Smooth muscle cell (in vitro differentiated cells): ENCODE results near the gene TIMM22. TPM values are rescaled to one million over a fixed set of nuclear protein-coding genes. Genes with fewer than 3 reads are reported as not detected.

Experiments used
- DNase-seq: peaks from one replicate; lab custom pipeline; 2025; ENCODE audit not compliant: unreplicated experiment; lab: John Stamatoyannopoulos, UW
- H2AFZ ChIP-seq: fragments of 200-600 bp; sonication (generic); 2 replicates; pipeline ENCODE4 v1.6.0; 2016; ENCODE audit warnings: antibody characterized with exemption, low read depth, mild to moderate bottlenecking
- H3F3A ChIP-seq: fragments of 200-600 bp; sonication (generic); 2 replicates; pipeline ENCODE4 v1.6.0; 2017; ENCODE audit warnings: antibody characterized with exemption, low read depth
- H3K27ac ChIP-seq: fragments of 200-600 bp; sonication (generic); 2 replicates; pipeline ENCODE4 v1.5.1; 2016; ENCODE audit warnings: low read depth, mild to moderate bottlenecking
- H3K27me3 ChIP-seq: fragments of 200-600 bp; sonication (generic); 2 replicates; pipeline ENCODE4 v1.6.1; 2016; ENCODE audit warnings: low read depth, mild to moderate bottlenecking
- H3K36me3 ChIP-seq: fragments of 200-600 bp; sonication (generic); 2 replicates; pipeline ENCODE4 v1.5.1; 2016; ENCODE audit warnings: low read depth
- H3K4me1 ChIP-seq: fragments of 200-600 bp; sonication (generic); 2 replicates; pipeline ENCODE4 v1.5.1; 2016; ENCODE audit warnings: low read depth
- H3K4me2 ChIP-seq: fragments of 200-600 bp; sonication (generic); 2 replicates; pipeline ENCODE4 v1.6.0; 2016; ENCODE audit warnings: mild to moderate bottlenecking
- H3K4me3 ChIP-seq: fragments of 200-600 bp; sonication (generic); 2 replicates; pipeline ENCODE4 v1.5.1; 2016; ENCODE audit warnings: mild to moderate bottlenecking
- H3K79me2 ChIP-seq: fragments of 200-600 bp; sonication (generic); 2 replicates; pipeline ENCODE4 v1.6.0; 2016; ENCODE audit warnings: low read depth, mild to moderate bottlenecking
- H3K9ac ChIP-seq: fragments of 200-600 bp; sonication (generic); 2 replicates; pipeline ENCODE4 v1.6.0; 2016; ENCODE audit warnings: low read depth
- H3K9me3 ChIP-seq: fragments of 200-600 bp; sonication (generic); replicated peaks from 2 replicates; pipeline ENCODE4 v1.5.1; 2016; ENCODE audit warnings: low read depth
- H4K20me1 ChIP-seq: fragments of 200-600 bp; sonication (generic); 2 replicates; pipeline ENCODE4 v1.6.0; 2016; ENCODE audit warnings: low read depth
- WGBS: methylation state at CpG from one replicate; pipeline ENCODE4 v1.1.7; 2016; ENCODE audit warnings: low lambda C conversion rate; 5-methylcytosine and 5-hydroxymethylcytosine counted together
- polyA plus RNA-seq: library from polyadenylated mRNA; unstranded; fragments of >200 nt; fragmentation: Nextera tagmentation; extraction: Ambion mirVana; gene quantifications from 2 replicates; pipeline ENCODE4 v1.2.1, GENCODE V29; 2016
- total RNA-seq: library from RNA; depleted of rRNA; stranded (reverse); fragments of >200 nt; gene quantifications from 2 replicates; pipeline ENCODE4 v1.2.3, GENCODE V29; 2014
- TF ChIP-seq, protein P1 (sequence below): fragments of 200-600 bp; sonication (generic); IDR thresholded peaks from 2 replicates; pipeline ENCODE4 v1.5.1; 2017; ENCODE audit warnings: borderline replicate concordance, mild to moderate bottlenecking, antibody characterized with exemption; ENCODE audit not compliant: insufficient read depth, poor library complexity, severe bottlenecking

TIMM22 gene
- total and polyA plus RNA-seq, 2 experiments from 2014 or later: 13.7 to 24.0 TPM

DNA sequence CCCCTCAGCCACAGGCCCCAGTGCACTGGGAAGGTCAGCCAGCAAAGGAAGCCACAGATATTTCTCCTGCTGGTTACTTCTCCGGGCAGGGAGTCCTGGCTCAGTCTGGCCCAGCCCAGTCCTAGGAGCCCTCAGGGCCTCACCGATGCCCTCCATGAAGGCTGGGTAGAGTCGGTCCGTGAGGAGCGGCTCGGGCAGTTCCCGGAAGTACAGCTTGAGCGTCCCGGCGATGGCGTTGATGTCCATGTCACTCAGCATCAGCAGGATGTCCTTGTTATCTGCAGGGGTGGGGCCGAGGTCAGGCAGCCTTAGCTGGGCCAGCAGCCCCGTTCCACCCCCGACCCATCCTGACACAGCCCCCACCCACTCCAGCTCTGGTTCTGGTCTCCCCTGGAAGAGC, 13.7 kb downstream of the TIMM22 start:
- 92% methylated on average over 14 of the region's 14 CpGs for WGBS
- no peak overlapping the region for H3K9ac ChIP-seq
- TF ChIP-seq, protein P1, sequence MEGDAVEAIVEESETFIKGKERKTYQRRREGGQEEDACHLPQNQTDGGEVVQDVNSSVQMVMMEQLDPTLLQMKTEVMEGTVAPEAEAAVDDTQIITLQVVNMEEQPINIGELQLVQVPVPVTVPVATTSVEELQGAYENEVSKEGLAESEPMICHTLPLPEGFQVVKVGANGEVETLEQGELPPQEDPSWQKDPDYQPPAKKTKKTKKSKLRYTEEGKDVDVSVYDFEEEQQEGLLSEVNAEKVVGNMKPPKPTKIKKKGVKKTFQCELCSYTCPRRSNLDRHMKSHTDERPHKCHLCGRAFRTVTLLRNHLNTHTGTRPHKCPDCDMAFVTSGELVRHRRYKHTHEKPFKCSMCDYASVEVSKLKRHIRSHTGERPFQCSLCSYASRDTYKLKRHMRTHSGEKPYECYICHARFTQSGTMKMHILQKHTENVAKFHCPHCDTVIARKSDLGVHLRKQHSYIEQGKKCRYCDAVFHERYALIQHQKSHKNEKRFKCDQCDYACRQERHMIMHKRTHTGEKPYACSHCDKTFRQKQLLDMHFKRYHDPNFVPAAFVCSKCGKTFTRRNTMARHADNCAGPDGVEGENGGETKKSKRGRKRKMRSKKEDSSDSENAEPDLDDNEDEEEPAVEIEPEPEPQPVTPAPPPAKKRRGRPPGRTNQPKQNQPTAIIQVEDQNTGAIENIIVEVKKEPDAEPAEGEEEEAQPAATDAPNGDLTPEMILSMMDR: no peak
- no peak overlapping the region for H2AFZ ChIP-seq
- no peaks in the 10 kb centered on the region for H3K36me3 ChIP-seq
- H3K9me3 ChIP-seq: no peaks in the 10 kb centered on the region
- no peak overlapping the region for H3K4me3 ChIP-seq
- H3K4me1 ChIP-seq: no peaks in the 10 kb centered on the region
- no peaks in the 10 kb centered on the region for H3K79me2 ChIP-seq
- H3K27ac ChIP-seq: no peak overlapping the region
- H3K27me3 ChIP-seq: no peaks in the 10 kb centered on the region
- no peak for DNase-seq
- H4K20me1 ChIP-seq: peaks cover 1% of the 10 kb centered on the region
- no peak overlapping the region for H3K4me2 ChIP-seq
- no peaks in the 10 kb centered on the region for H3F3A ChIP-seq

DNA sequence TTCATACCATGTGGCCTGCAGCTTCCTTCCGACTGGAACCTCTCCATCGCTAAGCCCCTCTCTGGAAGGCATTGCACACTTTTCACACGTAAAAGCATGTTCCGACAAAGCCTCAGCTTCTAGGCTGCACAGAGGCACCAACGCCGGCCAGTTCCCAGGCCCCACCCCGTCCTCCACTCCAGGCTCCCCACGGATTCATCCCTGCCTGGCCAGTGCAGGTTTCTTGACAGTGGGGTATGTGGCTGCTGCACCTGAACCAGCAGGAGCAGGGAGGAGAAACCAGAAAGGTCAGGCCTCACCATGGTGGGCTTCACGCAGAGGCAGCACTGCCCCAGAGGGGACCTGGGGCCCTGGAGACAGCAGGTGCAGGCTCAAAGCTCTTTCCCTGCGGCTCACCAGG, 14.2 kb downstream of the TIMM22 start:
- no peak overlapping the region for H2AFZ ChIP-seq
- H3K4me1 ChIP-seq: no peaks in the 10 kb centered on the region
- H3K36me3 ChIP-seq: no peaks in the 10 kb centered on the region
- H3K9ac ChIP-seq: no peak overlapping the region
- H3K9me3 ChIP-seq: no peaks in the 10 kb centered on the region
- TF ChIP-seq, protein P1: no peak
- DNase-seq: no peak
- H3F3A ChIP-seq: no peaks in the 10 kb centered on the region
- no peak overlapping the region for H3K4me3 ChIP-seq
- peaks cover 6% of the 10 kb centered on the region for H4K20me1 ChIP-seq
- WGBS: 85% methylated on average over 10 of the region's 10 CpGs
- no peaks in the 10 kb centered on the region for H3K79me2 ChIP-seq
- H3K4me2 ChIP-seq: no peak overlapping the region
- H3K27me3 ChIP-seq: no peaks in the 10 kb centered on the region
- no peak overlapping the region for H3K27ac ChIP-seq

DNA sequence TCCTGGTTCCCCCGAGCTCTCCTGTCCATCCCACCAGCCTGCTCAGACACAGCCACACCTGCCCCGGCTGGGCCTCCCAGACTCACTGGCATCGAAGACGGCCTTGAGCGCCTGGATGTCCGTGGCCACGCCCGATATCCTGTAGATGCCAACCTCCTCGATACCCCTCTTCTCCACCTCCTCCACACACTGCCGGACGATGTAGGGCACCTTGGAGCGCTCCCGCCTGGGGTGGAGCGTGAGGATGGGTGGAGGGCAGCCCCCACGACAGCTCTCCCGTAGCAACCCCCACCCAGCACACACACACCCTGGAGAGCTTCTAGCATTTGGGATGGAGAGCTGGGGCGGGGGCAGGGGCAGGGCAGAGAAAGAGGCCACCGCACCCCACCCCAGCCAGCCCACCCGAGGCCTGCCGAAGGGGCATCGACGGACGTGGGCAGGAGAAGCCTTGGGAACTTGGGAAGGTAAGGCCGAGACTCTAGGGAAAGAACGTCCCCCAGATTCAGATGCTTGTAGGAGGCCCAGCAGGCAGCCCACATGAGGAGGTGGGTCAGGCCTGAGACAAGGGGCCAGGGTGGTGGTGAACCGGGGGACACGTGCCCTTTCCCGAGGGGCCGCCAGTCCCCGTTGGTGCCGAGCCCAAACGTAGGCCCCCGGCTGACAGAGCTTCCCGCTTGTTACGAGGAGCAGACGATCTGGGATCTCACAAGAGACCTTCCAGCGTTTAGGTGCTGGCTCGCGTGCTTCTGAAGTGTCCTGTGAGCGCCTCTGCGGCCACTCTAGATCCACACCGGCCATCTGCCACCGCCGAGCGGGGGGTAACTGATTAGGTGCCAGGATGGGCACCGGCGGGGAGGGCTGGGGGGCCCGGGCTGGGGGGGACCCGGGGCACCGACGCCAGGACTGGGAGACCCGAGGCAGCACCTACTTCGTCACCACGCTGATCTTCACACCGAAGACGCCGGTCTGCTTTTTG, 15.1 kb downstream of the TIMM22 start:
- WGBS: 95% methylated on average over 51 of the region's 57 CpGs
- Histone ChIP-seq H3K27ac (no peak overlapping the region), H3K36me3 (no peaks in the 10 kb centered on the region), H3K9ac (no peak overlapping the region), H3K27me3 (no peaks in the 10 kb centered on the region), H3K4me1 (no peaks in the 10 kb centered on the region), H2AFZ (no peak overlapping the region), H3K9me3 (no peaks in the 10 kb centered on the region), H3K4me3 (no peak overlapping the region), H3K79me2 (no peaks in the 10 kb centered on the region), H3K4me2 (no peak overlapping the region), H3F3A (no peaks in the 10 kb centered on the region), H4K20me1 (peaks cover 10% of the 10 kb centered on the region)
- TF ChIP-seq, protein P1: no peak
- no peak for DNase-seq
